HFFc6 (cell line): ENCODE data around the gene GCNT2. TPM values are rescaled to one million over a fixed set of nuclear protein-coding genes. Genes with fewer than 3 reads are reported as not detected.
"Not testable (repeated sequence)": the region's sequence is repeated elsewhere in the genome, so short reads cannot be mapped to it uniquely, and the experiment has no call there.

ENCODE experiments used
- DNase-seq: peaks from one replicate; pipeline ENCODE4 v3.0.0-alpha.2; 2018
- H3K27ac Mint-ChIP-seq: 2 replicates; pipeline ENCODE4 v1.8.0; 2020; ENCODE audit warnings: mild to moderate bottlenecking, mixed read lengths
- H3K27me3 Mint-ChIP-seq: 2 replicates; pipeline ENCODE4 v1.8.0; 2021; ENCODE audit warnings: mild to moderate bottlenecking, moderate library complexity, mixed read lengths; ENCODE audit not compliant: insufficient read depth
- H3K36me3 Mint-ChIP-seq: 2 replicates; pipeline ENCODE4 v1.8.0; 2021; ENCODE audit warnings: low read depth, mixed read lengths
- H3K4me1 Mint-ChIP-seq: 2 replicates; pipeline ENCODE4 v1.8.0; 2020; ENCODE audit warnings: low read depth, mixed read lengths
- H3K4me3 Mint-ChIP-seq: 2 replicates; pipeline ENCODE4 v1.8.0; 2020; ENCODE audit warnings: mild to moderate bottlenecking, moderate library complexity, mixed read lengths
- H3K9me3 Mint-ChIP-seq: 2 replicates; pipeline ENCODE4 v1.8.0; 2020; ENCODE audit warnings: mild to moderate bottlenecking, mixed read lengths
- CTCF ChIP-seq: fragments of 200-600 bp; sonication (generic); IDR thresholded peaks from 2 replicates; pipeline ENCODE4 v1.5.0; 2021; ENCODE audit warnings: antibody characterized with exemption, mild to moderate bottlenecking
- total RNA-seq, 6 experiments: library from RNA; stranded (reverse); fragmentation: NEBNext Ultra II Directional; extraction: Animal tissue kit (Norgen Biotek cat#: 25700); gene quantifications; 2 replicates in 1 of 6; 3 replicates in 5 of 6; pipeline ENCODE4 v1.2.3, GENCODE V29; 2021

Gene GCNT2
- total RNA-seq, 6 experiments from 2014 or later, result 0.14 to 7.1 (median 5.7) TPM

- no peaks in the 10 kb centered on the region for H3K4me1 Mint-ChIP-seq
- no peak for TF ChIP-seq CTCF
- H3K9me3 Mint-ChIP-seq, result peaks cover 4% of the 10 kb centered on the region; the same call in 1 of the 2 replicates
- H3K27ac Mint-ChIP-seq, result no peak overlapping the region
- H3K27me3 Mint-ChIP-seq, result peaks cover 9% of the 10 kb centered on the region
- H3K36me3 Mint-ChIP-seq, result no peaks in the 10 kb centered on the region
- no peak overlapping the region for H3K4me3 Mint-ChIP-seq
- DNase-seq, result no peak
Observed at GRCh38 chr6:10655508-10656055, 134.4 kb downstream of the GCNT2 start.

GRCh38 chr6:10658910-10659698 is 138.0 kb downstream of the GCNT2 start:
- Mint-ChIP-seq H3K4me3 (no peak overlapping the region), H3K27ac (no peak overlapping the region), H3K36me3 (no peaks in the 10 kb centered on the region), H3K9me3 (peaks cover 7% of the 10 kb centered on the region; the same call in 1 of the 2 replicates), H3K4me1 (no peaks in the 10 kb centered on the region), H3K27me3 (peaks cover 15% of the 10 kb centered on the region)
- DNase-seq, result no peak
- no peak for TF ChIP-seq CTCF

- H3K4me3 Mint-ChIP-seq, result no peak overlapping the region
- peaks cover 15% of the 10 kb centered on the region for H3K27me3 Mint-ChIP-seq
- no peak for DNase-seq
- H3K9me3 Mint-ChIP-seq, result peaks cover 7% of the 10 kb centered on the region
- no peaks in the 10 kb centered on the region for H3K4me1 Mint-ChIP-seq
- no peaks in the 10 kb centered on the region for H3K36me3 Mint-ChIP-seq
- no peak overlapping the region for H3K27ac Mint-ChIP-seq
- no peak for TF ChIP-seq CTCF
Observed at GRCh38 chr6:10659699-10660348, 138.7 kb downstream of the GCNT2 start.

- peaks cover 15% of the 10 kb centered on the region for H3K27me3 Mint-ChIP-seq
- not testable (repeated sequence) for H3K27ac Mint-ChIP-seq
Observed at GRCh38 chr6:10660431-10661191, 139.5 kb downstream of the GCNT2 start.

GRCh38 chr6:10662207-10662606 is 141.1 kb downstream of the GCNT2 start:
- Mint-ChIP-seq H3K36me3 (no peaks in the 10 kb centered on the region), H3K4me1 (no peaks in the 10 kb centered on the region), H3K27me3 (peaks cover 15% of the 10 kb centered on the region), H3K9me3 (peaks cover 7% of the 10 kb centered on the region), H3K27ac (no peak overlapping the region), H3K4me3 (no peak overlapping the region)
- DNase-seq, result no peak
- TF ChIP-seq CTCF, result no peak

More at GRCh38 chr6:10660431-10661191, 139.5 kb downstream of the GCNT2 start:
- H3K9me3 Mint-ChIP-seq, DNase-seq, H3K36me3 Mint-ChIP-seq, H3K4me1 Mint-ChIP-seq, H3K4me3 Mint-ChIP-seq: not testable (repeated sequence)
